NCI-H2196 treated with DMSO at 0.1 percent for 48 hours (cell line): Measurements from ENCODE around the gene S100B.

Experiments used
- DNase-seq: peaks from one replicate; lab custom pipeline; 2025; ENCODE audit not compliant: unreplicated experiment; lab: John Stamatoyannopoulos, UW

The S100B gene

GRCh38 chr21:46562472-46562871, 42.4 kb downstream of the S100B start:
- DNase-seq: no peak

GRCh38 chr21:46561445-46562090, 43.3 kb downstream of the S100B start:
- no peak for DNase-seq

GRCh38 chr21:46560568-46561444, 44.1 kb downstream of the S100B start:
- DNase-seq: no peak

GRCh38 chr21:46559291-46559983, 45.4 kb downstream of the S100B start:
- no peak for DNase-seq

- DNase-seq: no peak
Measured at GRCh38 chr21:46557919-46558392, 46.9 kb downstream of the S100B start.

GRCh38 chr21:46557469-46557868, 47.4 kb downstream of the S100B start:
- no peak for DNase-seq

GRCh38 chr21:46556802-46557201, 48.1 kb downstream of the S100B start:
- no peak for DNase-seq

- DNase-seq: no peak
Measured at GRCh38 chr21:46555678-46556077, 49.2 kb downstream of the S100B start.

GRCh38 chr21:46555225-46555617, 49.7 kb downstream of the S100B start:
- no peak for DNase-seq

- no peak for DNase-seq
Measured at GRCh38 chr21:46554431-46555224, 50.3 kb downstream of the S100B start.

- no peak for DNase-seq
Measured at GRCh38 chr21:46553993-46554392, 50.9 kb downstream of the S100B start.

- DNase-seq: no peak
Measured at GRCh38 chr21:46552865-46553379, 52.0 kb downstream of the S100B start.

GRCh38 chr21:46552274-46552673, 52.6 kb downstream of the S100B start:
- DNase-seq: no peak

- DNase-seq: no peak
Measured at GRCh38 chr21:46551636-46552241, 53.1 kb downstream of the S100B start.

GRCh38 chr21:46550116-46550941, 54.6 kb downstream of the S100B start:
- DNase-seq: no peak

- DNase-seq: no peak
Measured at GRCh38 chr21:46549650-46550049, 55.2 kb downstream of the S100B start.
